ENCODE measurements around the gene SCUBE1.

Gene SCUBE1

DNA sequence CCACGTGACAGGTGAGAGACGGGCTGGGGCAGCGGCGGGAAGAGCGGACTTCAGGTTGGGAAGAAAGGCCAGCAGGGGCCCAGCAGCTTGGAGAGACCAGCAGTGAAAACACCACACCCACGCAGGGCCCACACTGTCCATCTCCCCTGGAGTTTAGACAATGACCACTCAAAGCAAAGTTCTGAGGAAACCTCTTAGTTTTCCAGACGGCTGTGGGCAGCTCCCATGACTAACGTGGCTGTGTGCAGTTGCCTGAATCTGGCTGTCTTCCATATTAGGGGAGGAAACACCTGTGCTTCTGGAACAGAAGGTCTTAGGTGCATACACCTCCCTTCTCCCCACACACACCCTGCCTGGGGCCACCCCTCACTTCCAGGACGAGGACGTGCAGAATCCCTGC, 85.6 kb downstream of the SCUBE1 start:
- DNase-seq (ENCODE audit: low read depth) = no peak

DNA sequence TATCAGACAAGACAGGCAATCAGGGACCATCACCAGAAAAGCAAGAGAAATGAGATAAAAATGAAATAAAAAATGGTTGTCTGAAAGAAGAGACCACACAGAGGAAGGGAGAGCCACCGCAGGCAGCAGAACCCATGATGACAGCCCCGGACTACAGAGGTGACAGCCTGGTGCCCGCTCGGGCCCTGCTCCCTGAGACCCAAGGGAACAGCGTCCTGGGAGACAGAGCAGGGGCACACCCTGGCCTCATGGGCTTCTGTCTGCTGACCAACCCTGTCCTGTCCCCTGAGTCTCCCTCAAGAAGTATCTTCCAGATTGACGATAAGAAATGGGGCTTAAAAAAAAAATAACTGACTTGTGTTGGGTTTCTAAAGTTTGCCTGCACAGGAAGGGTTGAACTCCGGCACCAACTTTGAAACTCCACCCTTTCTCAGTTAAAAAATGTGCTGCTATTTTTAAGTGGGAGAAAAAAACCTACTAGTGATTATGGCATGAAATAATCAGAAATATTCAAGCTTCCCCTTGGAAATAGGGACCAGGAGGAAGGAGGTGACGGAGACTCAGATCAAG, 86.1 kb downstream of the SCUBE1 start:
- no peak for DNase-seq (ENCODE audit: low read depth)

DNA sequence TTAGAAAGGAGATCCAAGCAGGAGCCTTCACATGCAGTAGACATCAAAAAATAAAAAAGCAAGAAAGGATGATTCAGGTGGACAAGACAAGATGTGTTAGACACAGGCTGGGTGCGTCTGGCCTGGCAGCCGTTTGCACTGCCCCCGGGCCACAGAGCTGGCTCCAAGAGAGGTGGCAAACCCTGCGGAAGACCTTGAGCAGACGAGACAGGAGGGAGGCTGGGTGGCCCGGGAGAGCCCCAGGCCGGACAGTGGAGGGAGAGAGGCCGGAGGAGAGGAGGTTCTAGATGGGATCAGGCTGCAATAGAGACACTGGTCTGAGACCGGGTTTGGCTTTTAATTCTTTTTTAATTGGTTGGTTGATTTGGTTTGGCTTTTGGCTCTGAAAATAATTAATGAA, 86.6 kb downstream of the SCUBE1 start:
- DNase-seq (ENCODE audit: low read depth) = no peak

DNA sequence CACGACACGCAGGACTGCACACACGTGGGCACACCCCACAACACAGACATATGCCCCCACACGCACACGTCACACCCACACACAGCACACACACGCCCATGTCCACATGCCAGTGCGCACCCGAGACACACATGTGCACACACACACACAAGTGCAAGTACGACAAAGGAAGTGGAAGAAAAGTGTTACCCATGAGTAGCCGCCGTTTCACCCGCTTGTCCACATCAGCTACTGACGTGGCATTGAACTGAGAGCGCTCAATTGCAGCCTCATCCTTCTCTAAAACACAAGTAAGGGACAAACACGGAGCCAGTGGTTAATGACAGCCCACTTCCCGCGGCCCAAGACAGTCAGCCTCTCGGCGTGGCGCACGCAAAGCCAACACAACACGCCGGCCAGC, 87.9 kb downstream of the SCUBE1 start:
- DNase-seq (ENCODE audit: low read depth) = no peak

DNA sequence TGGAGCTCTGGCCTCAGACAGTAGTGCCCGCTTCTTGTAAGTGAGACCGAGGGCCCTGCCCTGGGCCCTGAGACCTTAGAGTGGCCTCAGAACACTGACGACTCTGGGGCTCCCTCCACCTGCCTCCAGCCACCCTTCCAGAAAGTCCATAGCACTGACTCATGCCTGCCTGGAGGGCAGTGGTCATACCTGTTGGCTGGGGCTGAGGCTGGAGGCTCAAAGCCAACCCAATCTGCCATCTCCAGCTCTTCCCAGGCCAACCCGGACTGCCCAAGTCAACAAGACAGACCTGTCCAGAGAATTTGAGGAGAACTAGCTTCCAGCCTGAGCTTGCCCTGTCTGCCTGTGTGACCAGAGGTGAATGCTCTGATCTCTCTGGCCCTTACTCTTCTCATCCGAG, 89.3 kb downstream of the SCUBE1 start:
- DNase-seq (ENCODE audit: low read depth) = no peak

DNA sequence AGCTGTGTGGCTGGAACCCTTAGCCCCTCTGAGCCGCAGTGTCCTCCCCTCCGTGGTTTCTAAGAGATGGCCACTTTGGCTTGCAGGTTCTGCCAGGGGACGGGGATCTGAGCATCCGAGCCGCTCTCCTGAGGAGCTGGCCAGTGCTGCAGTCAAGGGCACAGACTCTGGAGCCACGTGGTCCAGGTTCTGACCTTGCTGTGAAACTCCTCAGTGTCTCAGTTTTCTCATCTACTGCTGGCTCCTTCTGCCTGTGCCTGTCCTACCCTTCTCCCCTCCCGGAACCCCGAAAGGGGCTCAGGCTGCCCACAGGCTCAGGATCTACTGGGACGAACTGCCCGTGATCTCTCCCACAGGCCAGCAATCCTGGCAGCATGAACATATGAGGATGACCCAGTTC, 90.9 kb downstream of the SCUBE1 start:
- DNase-seq (ENCODE audit: low read depth) = no peak

DNA sequence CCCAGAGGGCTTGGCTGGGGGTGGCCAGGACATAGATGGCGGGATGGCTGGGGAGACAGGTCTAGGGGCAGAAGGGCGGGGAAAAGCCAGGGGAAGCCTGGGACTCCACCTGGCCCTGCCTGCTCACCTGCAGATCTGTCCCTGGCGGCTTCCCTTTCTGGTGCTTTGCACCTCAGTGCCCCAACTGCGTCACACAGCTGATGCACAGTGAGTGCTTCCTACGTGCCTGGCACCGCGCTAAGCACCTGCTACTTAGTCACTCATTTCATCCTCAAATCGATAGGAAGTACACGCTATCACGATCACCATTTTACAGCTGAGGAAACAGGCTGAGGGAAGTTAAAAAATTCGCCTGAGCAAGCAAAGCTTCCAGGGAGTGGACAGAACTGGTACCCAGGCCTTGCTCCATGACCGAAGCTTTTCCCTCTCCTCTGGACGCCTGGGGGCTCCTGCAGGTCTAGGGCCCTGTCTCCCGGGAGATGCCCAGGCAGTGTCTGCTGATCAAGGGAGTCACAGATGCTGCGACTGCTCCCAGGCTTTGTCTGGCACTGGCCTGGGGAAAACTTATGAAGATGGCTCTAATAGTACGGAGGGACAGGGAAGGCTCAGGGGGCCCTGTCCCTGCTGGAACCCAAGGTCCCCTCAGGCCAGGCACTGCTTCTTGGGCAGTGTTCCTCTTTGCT, 93.2 kb downstream of the SCUBE1 start:
- no peak for DNase-seq (ENCODE audit: low read depth)

DNA sequence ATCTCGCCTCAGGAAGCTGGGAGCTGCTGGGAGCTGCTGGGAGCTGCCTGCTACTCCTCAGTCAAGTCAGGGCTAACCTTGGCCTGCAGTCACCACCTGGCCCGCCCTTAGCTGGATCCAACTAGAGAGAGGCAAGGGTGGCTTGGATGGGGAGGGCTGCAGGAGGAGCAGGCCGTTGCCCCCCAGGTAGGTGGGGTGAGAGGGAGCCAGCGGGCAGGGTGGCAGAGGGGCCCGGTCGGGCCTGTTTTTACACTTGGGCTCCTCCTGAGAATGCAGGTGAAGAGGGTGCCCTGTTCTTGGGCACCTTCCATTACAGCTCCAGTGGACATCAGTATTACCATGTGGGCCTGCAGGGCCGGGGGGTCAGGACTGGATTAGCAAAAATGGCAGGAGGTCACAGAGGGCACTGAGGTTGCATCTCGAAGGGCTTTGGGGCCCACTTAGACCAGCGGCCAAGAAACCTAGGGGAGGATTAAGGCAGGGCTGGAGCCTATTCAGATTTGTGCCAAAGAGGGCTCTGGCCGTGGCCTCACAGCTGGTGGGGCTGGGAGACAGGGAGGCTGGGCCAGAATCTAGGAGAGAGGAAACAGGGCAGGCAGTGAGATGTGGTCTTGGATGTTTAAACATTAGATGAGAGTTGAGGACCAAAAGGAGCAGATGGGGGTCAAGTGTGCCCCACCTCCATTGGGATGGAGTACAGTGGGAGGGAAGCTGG, 95.5 kb downstream of the SCUBE1 start:
- DNase-seq (ENCODE audit: low read depth) = no peak

DNA sequence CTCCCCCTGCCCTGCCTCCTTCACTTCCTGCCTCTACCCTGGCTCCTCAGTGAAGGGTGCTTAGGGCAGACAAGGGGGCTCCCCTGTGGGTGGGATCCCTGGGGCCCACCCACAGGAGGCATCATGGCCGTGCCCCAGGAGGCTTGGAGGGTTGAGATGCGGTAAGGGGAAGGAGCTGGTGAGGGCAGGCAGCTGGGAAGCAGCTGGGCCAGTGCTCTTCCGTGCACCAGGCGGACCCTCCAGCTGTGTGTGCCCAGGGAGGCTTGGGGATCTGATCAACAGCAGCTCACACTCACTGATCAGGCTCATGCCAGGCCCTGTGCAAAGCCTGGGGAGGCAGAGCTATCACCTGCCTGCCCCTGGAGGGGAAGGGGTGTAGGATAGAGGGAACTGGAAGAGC, 97.0 kb downstream of the SCUBE1 start:
- DNase-seq (ENCODE audit: low read depth) = no peak

DNA sequence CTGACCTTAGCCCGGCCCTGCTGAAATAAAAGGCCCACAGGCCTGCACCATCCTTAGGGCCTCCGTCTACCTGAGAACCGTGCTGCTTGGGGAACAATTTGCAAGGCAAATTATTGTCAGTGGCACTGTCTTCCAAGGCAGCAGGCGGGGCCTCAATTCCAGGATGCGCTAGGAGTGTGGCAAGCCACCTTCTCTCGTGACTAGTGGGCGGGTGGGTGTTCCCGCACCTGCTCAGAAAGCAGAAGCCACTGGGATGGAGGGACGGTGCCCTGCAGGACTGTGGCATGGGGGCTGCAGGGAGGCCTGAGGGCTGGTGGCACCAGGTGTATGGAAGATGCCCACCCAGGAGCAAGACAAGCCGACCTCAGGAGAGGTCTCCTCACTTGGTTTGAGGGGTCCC, 97.5 kb downstream of the SCUBE1 start:
- DNase-seq (ENCODE audit: low read depth) = no peak

DNA sequence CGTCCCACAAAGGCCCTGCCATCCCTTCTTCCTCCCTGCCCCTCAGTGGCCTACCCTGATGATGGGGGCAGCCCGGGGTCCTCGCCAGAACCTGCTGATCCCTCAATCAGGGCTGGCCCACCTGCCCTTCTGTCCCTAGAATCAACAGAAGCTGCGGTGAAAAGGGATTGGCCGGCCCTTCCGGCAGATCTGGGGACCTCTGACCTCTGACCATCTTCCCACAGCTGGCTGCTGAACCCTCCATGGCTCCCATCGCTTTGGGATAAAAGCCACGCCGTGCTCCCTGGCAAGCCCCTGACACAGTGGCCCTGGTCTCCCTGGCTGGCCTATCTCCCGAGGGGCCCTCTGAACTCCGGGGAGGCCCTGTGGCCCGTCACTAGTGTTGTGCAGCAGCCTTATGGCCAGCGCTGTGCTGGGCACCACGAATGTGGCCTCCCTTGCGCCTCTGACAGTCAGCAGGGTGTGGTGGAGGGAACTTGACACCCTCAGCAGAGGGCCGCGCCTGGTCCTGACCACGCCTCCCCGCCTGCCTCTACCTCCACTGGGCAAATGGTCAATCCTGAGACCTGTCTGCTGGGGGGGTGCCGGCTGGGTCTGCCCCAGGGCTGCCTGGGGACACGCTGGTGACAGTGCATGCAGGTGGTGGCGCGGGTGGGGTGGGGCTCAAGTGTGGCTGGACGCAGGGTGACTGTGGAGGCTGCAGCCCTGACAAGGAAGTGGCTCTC, 98.2 kb downstream of the SCUBE1 start:
- DNase-seq (ENCODE audit: low read depth) = no peak

DNA sequence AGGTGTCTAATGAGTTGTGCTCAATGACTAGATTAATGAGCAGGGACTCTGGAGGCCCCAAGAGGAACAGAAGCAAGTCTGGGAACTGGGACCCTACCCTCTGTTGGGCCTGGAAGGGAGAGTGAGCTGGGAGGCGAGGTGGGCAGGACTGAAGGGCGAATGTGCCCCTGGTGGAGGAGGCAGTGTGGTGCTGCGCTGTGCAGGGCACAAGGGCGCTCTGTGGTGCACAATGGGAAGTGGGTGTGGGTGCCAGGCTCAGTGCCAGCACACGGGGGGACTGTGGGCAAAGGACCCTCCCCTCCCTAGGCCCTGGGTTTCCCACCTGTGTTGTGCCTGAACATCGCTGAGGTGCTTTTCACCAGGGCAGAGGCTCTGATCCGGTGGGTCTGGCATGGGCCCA, 98.8 kb downstream of the SCUBE1 start:
- DNase-seq (ENCODE audit: low read depth) = no peak

DNA sequence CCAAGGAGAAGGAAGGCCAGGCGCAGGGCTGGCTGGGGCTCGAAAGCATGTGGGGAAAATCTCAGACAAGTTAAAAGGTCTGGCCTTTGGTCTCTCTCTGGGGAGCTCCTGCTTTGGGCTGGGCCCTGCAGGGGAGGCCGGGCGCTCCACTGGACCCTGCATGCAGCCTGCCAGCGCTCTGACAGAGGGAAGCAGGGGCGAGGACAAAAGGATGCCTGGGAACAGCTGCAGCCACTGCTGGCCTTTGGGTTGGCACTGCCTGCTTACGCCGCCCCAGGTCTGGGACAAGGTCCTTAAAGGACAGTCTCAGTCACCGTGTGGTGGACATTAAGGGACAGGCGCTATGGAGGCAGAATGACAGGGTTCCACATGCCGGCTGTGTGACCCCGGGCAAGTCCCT, 99.8 kb downstream of the SCUBE1 start:
- no peak for DNase-seq (ENCODE audit: low read depth)

DNA sequence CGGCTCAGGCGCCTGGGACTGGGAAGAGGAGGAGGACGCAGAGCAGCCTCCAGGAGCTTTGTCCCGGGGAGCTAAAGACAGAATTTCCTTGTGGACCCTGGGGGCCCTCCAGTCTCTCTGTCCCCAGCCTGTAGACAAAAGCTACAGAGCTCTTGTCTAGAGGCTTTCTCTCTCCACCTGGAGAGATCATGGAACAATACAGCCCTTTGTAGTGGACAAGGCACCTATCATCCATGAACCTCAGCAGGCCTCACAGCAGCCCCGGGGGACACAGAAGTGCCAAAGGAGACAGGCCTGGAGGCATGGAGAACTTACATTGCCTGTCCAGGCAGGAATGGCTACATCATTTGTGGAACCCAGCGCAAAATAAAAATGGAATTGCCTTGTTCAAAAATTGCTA, 100.5 kb downstream of the SCUBE1 start:
- no peak for DNase-seq (ENCODE audit: low read depth)

DNA sequence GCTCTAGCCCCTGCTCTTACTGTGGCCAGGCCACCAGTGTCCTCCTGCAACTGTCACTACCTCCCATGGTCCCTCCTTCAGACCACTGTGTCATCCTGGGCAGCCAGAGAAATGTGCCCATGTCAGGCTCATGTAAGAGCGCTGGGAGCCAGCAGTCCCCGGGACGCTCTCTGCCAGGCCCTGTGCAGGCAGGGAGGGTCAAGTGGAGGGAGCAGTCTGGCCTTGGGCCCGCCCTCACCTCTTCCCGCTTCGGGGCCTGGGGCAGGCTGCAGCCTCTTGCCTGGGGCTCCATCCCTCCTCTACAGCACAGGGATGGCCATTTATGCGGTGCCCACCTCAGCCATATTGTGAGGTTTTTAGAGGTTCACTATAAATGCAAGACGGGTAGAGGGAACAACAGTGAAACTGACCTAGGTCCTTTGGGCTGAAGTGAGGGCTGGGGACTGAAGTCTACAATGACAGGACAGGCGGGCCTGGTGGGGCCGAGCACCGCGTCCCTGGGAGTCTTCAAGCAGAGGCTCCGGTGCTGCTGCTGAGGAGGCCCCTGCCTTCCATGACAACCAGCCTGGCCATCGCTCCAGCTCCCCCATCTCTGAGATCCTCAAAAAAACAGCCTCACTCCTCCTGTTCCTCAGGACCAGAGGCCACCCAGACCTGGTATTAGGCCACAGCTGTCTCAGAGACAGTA, 101.3 kb downstream of the SCUBE1 start:
- no peak for DNase-seq (ENCODE audit: low read depth)

DNA sequence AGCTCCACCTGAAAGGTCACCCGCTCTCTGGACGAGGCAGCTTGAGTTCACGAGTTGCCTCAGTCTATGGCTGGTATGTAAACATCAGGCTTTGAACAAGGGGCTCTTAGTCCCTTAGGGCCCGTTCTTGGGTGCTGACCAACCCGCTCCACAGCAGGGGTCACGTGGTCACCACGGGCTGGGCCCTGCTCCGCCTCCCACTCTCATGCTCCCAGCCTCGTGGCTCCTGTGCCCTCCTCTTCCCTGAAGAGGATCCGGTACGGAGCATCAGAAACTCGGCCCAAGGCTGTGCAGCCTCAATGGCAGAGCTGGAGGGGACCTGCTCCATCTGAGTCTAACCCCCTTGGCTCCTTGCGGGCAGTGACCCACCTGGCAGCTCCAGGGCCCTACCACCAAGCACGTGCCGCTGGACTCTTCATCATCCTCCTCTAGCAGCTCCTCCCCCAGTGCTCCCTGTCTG, 102.0 kb downstream of the SCUBE1 start:
- DNase-seq (ENCODE audit: low read depth) = no peak

DNA sequence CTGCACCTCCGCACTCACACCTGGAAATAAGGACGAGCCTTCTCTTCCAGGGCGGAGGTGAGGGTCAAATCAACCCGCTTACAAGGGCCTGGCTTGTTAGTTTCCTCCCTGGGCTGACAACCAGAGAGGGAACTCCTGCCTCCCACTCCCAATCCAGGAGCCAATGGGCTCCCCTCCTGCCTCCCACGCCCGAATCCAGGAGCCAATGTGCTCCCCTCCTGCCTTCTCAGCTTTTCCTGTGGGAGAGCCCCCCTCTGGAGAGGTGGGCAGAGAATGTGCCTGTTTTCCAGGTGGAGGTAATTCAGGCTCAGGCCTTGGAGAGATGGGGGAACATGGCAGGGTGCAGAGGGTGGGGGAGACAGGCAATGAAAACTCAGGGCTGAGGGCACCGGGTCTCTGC, 102.6 kb downstream of the SCUBE1 start:
- no peak for DNase-seq (ENCODE audit: low read depth)

DNA sequence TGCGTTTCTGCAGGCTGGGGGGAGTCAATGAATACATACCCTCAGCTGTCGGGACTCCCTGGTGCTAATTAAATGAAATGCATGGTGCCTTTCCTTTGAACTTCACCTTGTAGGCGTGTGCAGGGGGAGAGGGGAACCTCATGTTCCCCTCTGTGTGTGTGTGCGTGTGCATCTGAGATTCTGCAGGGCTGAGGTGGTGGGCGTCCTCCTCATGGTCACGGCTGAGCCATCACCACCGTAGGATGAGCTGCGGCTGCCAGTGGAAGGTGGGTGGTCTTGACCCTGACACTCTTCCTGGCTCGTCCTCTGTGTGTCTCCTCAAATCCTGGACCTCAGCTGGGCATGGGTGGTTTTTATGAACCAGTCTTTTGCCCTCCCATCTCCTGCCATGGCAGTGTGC, 103.2 kb downstream of the SCUBE1 start:
- DNase-seq (ENCODE audit: low read depth) = no peak

DNA sequence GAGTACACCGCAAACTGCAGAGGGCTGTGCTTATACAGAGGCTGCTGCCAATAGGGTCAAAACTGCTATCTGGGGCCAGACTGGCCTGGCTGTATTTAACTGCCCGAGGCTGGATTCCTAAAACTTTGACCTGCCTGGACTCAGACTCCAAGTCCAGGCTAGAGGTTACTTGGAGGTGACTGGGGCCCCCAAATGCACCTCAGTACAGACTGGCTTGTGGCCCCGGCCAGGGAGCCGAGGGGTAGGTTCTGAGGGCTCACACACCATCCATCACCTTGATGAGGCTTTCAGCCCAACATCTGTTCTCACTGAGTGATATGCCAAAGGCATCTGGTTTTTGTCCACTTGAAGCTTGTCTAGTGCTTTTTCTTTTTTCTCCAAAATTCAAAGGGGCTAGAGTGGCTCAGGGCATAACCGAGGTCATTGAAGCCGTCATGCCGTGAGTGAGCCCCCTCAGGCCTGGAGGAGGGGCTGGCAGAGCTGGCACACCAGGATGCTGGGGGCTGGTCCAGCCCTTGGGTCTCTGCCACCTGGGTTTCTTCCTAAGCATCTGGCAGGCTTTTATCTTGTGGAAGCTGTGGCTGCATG, 103.9 kb downstream of the SCUBE1 start:
- no peak for DNase-seq (ENCODE audit: low read depth)

DNA sequence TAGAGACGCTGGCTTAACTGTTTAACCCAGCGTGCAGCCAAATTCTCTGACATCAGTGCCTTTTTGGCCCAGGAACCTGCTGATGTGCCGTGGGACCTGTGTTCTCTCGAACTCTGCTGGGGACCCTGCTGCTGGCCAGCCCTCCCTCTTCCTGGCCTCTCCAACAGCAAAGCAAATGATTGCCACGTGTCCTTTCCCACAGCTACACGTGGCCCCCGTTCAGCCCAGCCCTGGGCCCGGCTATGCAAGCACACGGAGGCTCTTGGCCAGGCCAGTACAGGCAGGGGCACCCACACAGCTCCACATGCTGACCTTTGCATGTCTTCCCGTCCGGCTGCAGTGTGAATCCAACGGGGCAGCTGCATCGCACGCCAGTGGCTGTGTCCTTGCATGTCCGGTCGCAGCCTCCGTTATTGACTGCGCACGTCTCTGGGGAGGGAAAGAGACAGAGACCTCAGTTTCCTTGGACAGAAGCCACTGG, 104.6 kb downstream of the SCUBE1 start:
- no peak for DNase-seq (ENCODE audit: low read depth)

DNA sequence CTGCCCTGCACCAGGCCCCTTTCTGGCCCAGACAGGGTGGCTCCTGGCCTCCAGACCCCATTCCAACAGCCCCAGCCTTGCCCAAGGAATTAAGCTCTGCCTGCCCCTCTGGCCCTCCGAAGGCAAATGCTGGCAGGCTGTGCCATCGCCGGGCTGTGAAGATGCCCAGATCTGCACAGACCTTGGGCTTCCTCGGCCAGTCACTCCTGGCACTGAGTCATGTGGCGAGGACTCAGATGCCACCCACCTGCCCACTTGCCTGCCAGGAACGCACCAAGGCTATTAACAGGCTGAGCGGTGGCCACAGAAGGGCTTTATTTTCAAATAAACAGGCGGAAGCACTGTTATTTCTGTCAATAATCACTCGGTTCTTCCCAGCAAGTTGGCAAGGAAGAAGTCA, 105.9 kb downstream of the SCUBE1 start:
- no peak for DNase-seq (ENCODE audit: low read depth)
